ENCODE measurements around the gene TMEM39B.
"Not testable (repeated sequence)": the region's sequence is repeated elsewhere in the genome, so short reads cannot be mapped to it uniquely, and the experiment has no call there.

DNA sequence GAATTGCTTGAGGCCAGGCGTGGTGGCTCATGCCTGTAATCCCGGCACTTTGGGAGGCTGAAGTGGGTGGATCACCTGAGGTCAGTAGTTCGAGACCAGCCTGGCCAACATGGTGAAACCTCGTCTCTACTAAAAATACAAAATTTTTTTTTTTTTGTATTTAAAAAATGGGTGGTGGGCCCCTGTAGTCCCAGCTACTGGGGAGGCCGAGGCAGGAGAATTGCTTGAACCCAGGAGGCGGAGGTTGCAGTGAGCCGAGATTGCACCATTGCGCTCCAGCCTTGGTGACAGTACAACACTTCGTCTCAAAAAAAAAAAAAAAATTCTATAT lies 61.2 kb downstream of the TMEM39B start:
- TF ChIP-seq, protein P1, sequence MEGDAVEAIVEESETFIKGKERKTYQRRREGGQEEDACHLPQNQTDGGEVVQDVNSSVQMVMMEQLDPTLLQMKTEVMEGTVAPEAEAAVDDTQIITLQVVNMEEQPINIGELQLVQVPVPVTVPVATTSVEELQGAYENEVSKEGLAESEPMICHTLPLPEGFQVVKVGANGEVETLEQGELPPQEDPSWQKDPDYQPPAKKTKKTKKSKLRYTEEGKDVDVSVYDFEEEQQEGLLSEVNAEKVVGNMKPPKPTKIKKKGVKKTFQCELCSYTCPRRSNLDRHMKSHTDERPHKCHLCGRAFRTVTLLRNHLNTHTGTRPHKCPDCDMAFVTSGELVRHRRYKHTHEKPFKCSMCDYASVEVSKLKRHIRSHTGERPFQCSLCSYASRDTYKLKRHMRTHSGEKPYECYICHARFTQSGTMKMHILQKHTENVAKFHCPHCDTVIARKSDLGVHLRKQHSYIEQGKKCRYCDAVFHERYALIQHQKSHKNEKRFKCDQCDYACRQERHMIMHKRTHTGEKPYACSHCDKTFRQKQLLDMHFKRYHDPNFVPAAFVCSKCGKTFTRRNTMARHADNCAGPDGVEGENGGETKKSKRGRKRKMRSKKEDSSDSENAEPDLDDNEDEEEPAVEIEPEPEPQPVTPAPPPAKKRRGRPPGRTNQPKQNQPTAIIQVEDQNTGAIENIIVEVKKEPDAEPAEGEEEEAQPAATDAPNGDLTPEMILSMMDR (conservative IDR thresholded peaks at IDR 0.05; ENCODE audit: low read depth in 2 of 2): not testable (repeated sequence)
- TF ChIP-seq POLR2AphosphoS5 (IDR thresholded peaks at IDR 0.05; ENCODE audit: low read depth); STAT1 (IDR thresholded peaks at IDR 0.05; ENCODE audit: unreplicated experiment); EZH2 (IDR thresholded peaks at IDR 0.05; ENCODE audit: low read depth, unreplicated experiment); EZH2phosphoT487 (IDR thresholded peaks at IDR 0.05; ENCODE audit: unreplicated experiment); NANOG (IDR thresholded peaks at IDR 0.05; ENCODE audit: borderline replicate concordance); JUNB (IDR thresholded peaks at IDR 0.05; ENCODE audit: unreplicated experiment); CREB1 (CRISPR knock-in tag; IDR thresholded peaks at IDR 0.05; ENCODE audit: low read depth): not testable (repeated sequence)
- TF ChIP-seq, protein P2, sequence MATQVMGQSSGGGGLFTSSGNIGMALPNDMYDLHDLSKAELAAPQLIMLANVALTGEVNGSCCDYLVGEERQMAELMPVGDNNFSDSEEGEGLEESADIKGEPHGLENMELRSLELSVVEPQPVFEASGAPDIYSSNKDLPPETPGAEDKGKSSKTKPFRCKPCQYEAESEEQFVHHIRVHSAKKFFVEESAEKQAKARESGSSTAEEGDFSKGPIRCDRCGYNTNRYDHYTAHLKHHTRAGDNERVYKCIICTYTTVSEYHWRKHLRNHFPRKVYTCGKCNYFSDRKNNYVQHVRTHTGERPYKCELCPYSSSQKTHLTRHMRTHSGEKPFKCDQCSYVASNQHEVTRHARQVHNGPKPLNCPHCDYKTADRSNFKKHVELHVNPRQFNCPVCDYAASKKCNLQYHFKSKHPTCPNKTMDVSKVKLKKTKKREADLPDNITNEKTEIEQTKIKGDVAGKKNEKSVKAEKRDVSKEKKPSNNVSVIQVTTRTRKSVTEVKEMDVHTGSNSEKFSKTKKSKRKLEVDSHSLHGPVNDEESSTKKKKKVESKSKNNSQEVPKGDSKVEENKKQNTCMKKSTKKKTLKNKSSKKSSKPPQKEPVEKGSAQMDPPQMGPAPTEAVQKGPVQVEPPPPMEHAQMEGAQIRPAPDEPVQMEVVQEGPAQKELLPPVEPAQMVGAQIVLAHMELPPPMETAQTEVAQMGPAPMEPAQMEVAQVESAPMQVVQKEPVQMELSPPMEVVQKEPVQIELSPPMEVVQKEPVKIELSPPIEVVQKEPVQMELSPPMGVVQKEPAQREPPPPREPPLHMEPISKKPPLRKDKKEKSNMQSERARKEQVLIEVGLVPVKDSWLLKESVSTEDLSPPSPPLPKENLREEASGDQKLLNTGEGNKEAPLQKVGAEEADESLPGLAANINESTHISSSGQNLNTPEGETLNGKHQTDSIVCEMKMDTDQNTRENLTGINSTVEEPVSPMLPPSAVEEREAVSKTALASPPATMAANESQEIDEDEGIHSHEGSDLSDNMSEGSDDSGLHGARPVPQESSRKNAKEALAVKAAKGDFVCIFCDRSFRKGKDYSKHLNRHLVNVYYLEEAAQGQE (IDR thresholded peaks at IDR 0.05; ENCODE audit: unreplicated experiment): not testable (repeated sequence)
- TF ChIP-seq, protein P3, sequence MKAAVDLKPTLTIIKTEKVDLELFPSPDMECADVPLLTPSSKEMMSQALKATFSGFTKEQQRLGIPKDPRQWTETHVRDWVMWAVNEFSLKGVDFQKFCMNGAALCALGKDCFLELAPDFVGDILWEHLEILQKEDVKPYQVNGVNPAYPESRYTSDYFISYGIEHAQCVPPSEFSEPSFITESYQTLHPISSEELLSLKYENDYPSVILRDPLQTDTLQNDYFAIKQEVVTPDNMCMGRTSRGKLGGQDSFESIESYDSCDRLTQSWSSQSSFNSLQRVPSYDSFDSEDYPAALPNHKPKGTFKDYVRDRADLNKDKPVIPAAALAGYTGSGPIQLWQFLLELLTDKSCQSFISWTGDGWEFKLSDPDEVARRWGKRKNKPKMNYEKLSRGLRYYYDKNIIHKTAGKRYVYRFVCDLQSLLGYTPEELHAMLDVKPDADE (IDR thresholded peaks at IDR 0.05): not testable (repeated sequence)

All from GM23338 (cell line).